ENCODE measurements around the gene FSHR.

The FSHR gene

GRCh38 chr2:48934807-48935206 lies 219.5 kb downstream of the FSHR start:
- Histone ChIP-seq H3K27ac (ENCODE audit: low read depth in 2 of 2, low read length in 2 of 2) (no peak overlapping the region), H3K27me3 (ENCODE audit: control insufficient read depth in 2 of 2, insufficient read depth in 2 of 2, low read length in 2 of 2) (no peaks in the 10 kb centered on the region), H3K36me3 (ENCODE audit: control insufficient read depth in 2 of 2, insufficient read depth in 2 of 2, low read length in 2 of 2) (no peaks in the 10 kb centered on the region), H3K4me1 (ENCODE audit: control insufficient read depth in 2 of 2, insufficient read depth in 2 of 2, low read length in 2 of 2) (no peaks in the 10 kb centered on the region), H3K9ac (ENCODE audit: low read depth in 1 of 2, low read length in 2 of 2) (no peak overlapping the region), H3K4me3 (ENCODE audit: low read length in 2 of 2) (no peak overlapping the region), H3K9me3 (ENCODE audit: control insufficient read depth in 2 of 2, low read length in 2 of 2) (no peaks in the 10 kb centered on the region)

- H3K27me3 ChIP-seq (ENCODE audit: control insufficient read depth in 2 of 2, insufficient read depth in 2 of 2, low read length in 2 of 2) = no peaks in the 10 kb centered on the region
- H3K9ac ChIP-seq (ENCODE audit: low read depth in 1 of 2, low read length in 2 of 2) = no peak overlapping the region
- no peaks in the 10 kb centered on the region for H3K9me3 ChIP-seq (ENCODE audit: control insufficient read depth in 2 of 2, low read length in 2 of 2)
These were observed 220.4 kb downstream of the FSHR start for GRCh38 chr2:48933828-48934497.

GRCh38 chr2:48932667-48933066 lies 221.6 kb downstream of the FSHR start:
- no peaks in the 10 kb centered on the region for H3K36me3 ChIP-seq (ENCODE audit: control insufficient read depth in 2 of 2, insufficient read depth in 2 of 2, low read length in 2 of 2)
- no peak overlapping the region for H3K27ac ChIP-seq (ENCODE audit: low read depth in 2 of 2, low read length in 2 of 2)
- no peak overlapping the region for H3K4me3 ChIP-seq (ENCODE audit: low read length in 2 of 2)
- H3K4me1 ChIP-seq (ENCODE audit: control insufficient read depth in 2 of 2, insufficient read depth in 2 of 2, low read length in 2 of 2) = no peaks in the 10 kb centered on the region
- H3K9ac ChIP-seq (ENCODE audit: low read depth in 1 of 2, low read length in 2 of 2) = no peak overlapping the region
- no peaks in the 10 kb centered on the region for H3K9me3 ChIP-seq (ENCODE audit: control insufficient read depth in 2 of 2, low read length in 2 of 2)
- no peaks in the 10 kb centered on the region for H3K27me3 ChIP-seq (ENCODE audit: control insufficient read depth in 2 of 2, insufficient read depth in 2 of 2, low read length in 2 of 2)

More at GRCh38 chr2:48933828-48934497, 220.4 kb downstream of the FSHR start:
- Histone ChIP-seq H3K36me3 (ENCODE audit: control insufficient read depth in 2 of 2, insufficient read depth in 2 of 2, low read length in 2 of 2) (no peaks in the 10 kb centered on the region), H3K4me3 (ENCODE audit: low read length in 2 of 2) (no peak overlapping the region), H3K27ac (ENCODE audit: low read depth in 2 of 2, low read length in 2 of 2) (no peak overlapping the region), H3K4me1 (ENCODE audit: control insufficient read depth in 2 of 2, insufficient read depth in 2 of 2, low read length in 2 of 2) (no peaks in the 10 kb centered on the region)

GRCh38 chr2:48929571-48930301 lies 224.6 kb downstream of the FSHR start:
- Histone ChIP-seq H3K27ac (ENCODE audit: low read depth in 2 of 2, low read length in 2 of 2) (no peak overlapping the region), H3K36me3 (ENCODE audit: control insufficient read depth in 2 of 2, insufficient read depth in 2 of 2, low read length in 2 of 2) (no peaks in the 10 kb centered on the region), H3K27me3 (ENCODE audit: control insufficient read depth in 2 of 2, insufficient read depth in 2 of 2, low read length in 2 of 2) (no peaks in the 10 kb centered on the region), H3K9me3 (ENCODE audit: control insufficient read depth in 2 of 2, low read length in 2 of 2) (no peaks in the 10 kb centered on the region), H3K4me1 (ENCODE audit: control insufficient read depth in 2 of 2, insufficient read depth in 2 of 2, low read length in 2 of 2) (no peaks in the 10 kb centered on the region), H3K9ac (ENCODE audit: low read depth in 1 of 2, low read length in 2 of 2) (no peak overlapping the region), H3K4me3 (ENCODE audit: low read length in 2 of 2) (no peak overlapping the region)

- no peaks in the 10 kb centered on the region for H3K27me3 ChIP-seq (ENCODE audit: control insufficient read depth in 2 of 2, insufficient read depth in 2 of 2, low read length in 2 of 2)
- no peaks in the 10 kb centered on the region for H3K4me1 ChIP-seq (ENCODE audit: control insufficient read depth in 2 of 2, insufficient read depth in 2 of 2, low read length in 2 of 2)
- no peak overlapping the region for H3K27ac ChIP-seq (ENCODE audit: low read depth in 2 of 2, low read length in 2 of 2)
- H3K9ac ChIP-seq (ENCODE audit: low read depth in 1 of 2, low read length in 2 of 2) = no peak overlapping the region
- no peaks in the 10 kb centered on the region for H3K9me3 ChIP-seq (ENCODE audit: control insufficient read depth in 2 of 2, low read length in 2 of 2)
- H3K36me3 ChIP-seq (ENCODE audit: control insufficient read depth in 2 of 2, insufficient read depth in 2 of 2, low read length in 2 of 2) = no peaks in the 10 kb centered on the region
- H3K4me3 ChIP-seq (ENCODE audit: low read length in 2 of 2) = no peak overlapping the region
These were observed 227.0 kb downstream of the FSHR start for GRCh38 chr2:48927355-48927754.

- Histone ChIP-seq H3K9me3 (ENCODE audit: control insufficient read depth in 2 of 2, low read length in 2 of 2) (no peaks in the 10 kb centered on the region), H3K36me3 (ENCODE audit: control insufficient read depth in 2 of 2, insufficient read depth in 2 of 2, low read length in 2 of 2) (no peaks in the 10 kb centered on the region), H3K4me3 (ENCODE audit: low read length in 2 of 2) (no peak overlapping the region), H3K27me3 (ENCODE audit: control insufficient read depth in 2 of 2, insufficient read depth in 2 of 2, low read length in 2 of 2) (no peaks in the 10 kb centered on the region), H3K4me1 (ENCODE audit: control insufficient read depth in 2 of 2, insufficient read depth in 2 of 2, low read length in 2 of 2) (no peaks in the 10 kb centered on the region), H3K9ac (ENCODE audit: low read depth in 1 of 2, low read length in 2 of 2) (no peak overlapping the region), H3K27ac (ENCODE audit: low read depth in 2 of 2, low read length in 2 of 2) (no peak overlapping the region)
These were observed 238.4 kb downstream of the FSHR start for GRCh38 chr2:48915884-48916283.

- no peak overlapping the region for H3K27ac ChIP-seq (ENCODE audit: low read depth in 2 of 2, low read length in 2 of 2)
- H3K4me1 ChIP-seq (ENCODE audit: control insufficient read depth in 2 of 2, insufficient read depth in 2 of 2, low read length in 2 of 2) = no peaks in the 10 kb centered on the region
- H3K27me3 ChIP-seq (ENCODE audit: control insufficient read depth in 2 of 2, insufficient read depth in 2 of 2, low read length in 2 of 2) = no peaks in the 10 kb centered on the region
- H3K9ac ChIP-seq (ENCODE audit: low read depth in 1 of 2, low read length in 2 of 2) = no peak overlapping the region
- no peaks in the 10 kb centered on the region for H3K36me3 ChIP-seq (ENCODE audit: control insufficient read depth in 2 of 2, insufficient read depth in 2 of 2, low read length in 2 of 2)
- H3K9me3 ChIP-seq (ENCODE audit: control insufficient read depth in 2 of 2, low read length in 2 of 2) = no peaks in the 10 kb centered on the region
- H3K4me3 ChIP-seq (ENCODE audit: low read length in 2 of 2) = no peak overlapping the region
These were observed 239.1 kb downstream of the FSHR start for GRCh38 chr2:48915227-48915626.

- Histone ChIP-seq H3K4me1 (ENCODE audit: control insufficient read depth in 2 of 2, insufficient read depth in 2 of 2, low read length in 2 of 2) (no peaks in the 10 kb centered on the region), H3K27ac (ENCODE audit: low read depth in 2 of 2, low read length in 2 of 2) (no peak overlapping the region), H3K36me3 (ENCODE audit: control insufficient read depth in 2 of 2, insufficient read depth in 2 of 2, low read length in 2 of 2) (no peaks in the 10 kb centered on the region), H3K9me3 (ENCODE audit: control insufficient read depth in 2 of 2, low read length in 2 of 2) (no peaks in the 10 kb centered on the region), H3K27me3 (ENCODE audit: control insufficient read depth in 2 of 2, insufficient read depth in 2 of 2, low read length in 2 of 2) (no peaks in the 10 kb centered on the region), H3K4me3 (ENCODE audit: low read length in 2 of 2) (no peak overlapping the region), H3K9ac (ENCODE audit: low read depth in 1 of 2, low read length in 2 of 2) (no peak overlapping the region)
These were observed 239.7 kb downstream of the FSHR start for GRCh38 chr2:48914477-48915089.
